Caco-2 (cell line): Measurements from ENCODE around the gene RAPGEF5. TPM values are rescaled to one million over a fixed set of nuclear protein-coding genes. Genes with fewer than 3 reads are reported as not detected.

ENCODE experiments used
- BruUV-seq: library from RNA; stranded (reverse); fragments of 400-500 nt; replicated peaks from 2 replicates; lab custom pipeline; 2021; lab: Mats Ljungman, UMichigan
- CTCF ChIA-PET: fragments of 300-600 bp; sonication (Branson Sonifier 250); formaldehyde crosslinking; loops from one replicate; lab custom pipeline; 2022; ENCODE audit warnings: antibody characterized with exemption; lab: Charles Lee
- POLR2A ChIA-PET: fragments of 300-600 bp; sonication (Branson Sonifier 250); formaldehyde crosslinking; loops from one replicate; lab custom pipeline; 2022; ENCODE audit warnings: antibody characterized with exemption; lab: Charles Lee
- DNase-seq, 2 experiments: peaks; one replicate each; pipeline versions ENCODE4 v3.0.0 to v3.0.0-alpha.2; 2020 to 2022
- H3K27me3 ChIP-seq: replicated peaks from 2 replicates; pipeline ENCODE4 v1.6.0; 2011; ENCODE audit warnings: low read length; ENCODE audit not compliant: control insufficient read depth, insufficient read depth
- H3K36me3 ChIP-seq: 2 replicates; pipeline ENCODE4 v1.5.1; 2011; ENCODE audit warnings: low read length; ENCODE audit not compliant: control insufficient read depth, insufficient read depth
- H3K4me1 ChIP-seq: fragments of 250-450 bp; sonication (Bioruptor Pico); 2 replicates; pipeline ENCODE4 v1.5.1; 2020; ENCODE audit warnings: mild to moderate bottlenecking
- H3K4me3 ChIP-seq: 2 replicates; pipeline ENCODE4 v1.5.1; 2011; ENCODE audit warnings: low read depth, mild to moderate bottlenecking, control low read depth, low read length
- H3K9me3 ChIP-seq: fragments of 250-450 bp; sonication (Bioruptor Pico); 2 replicates; pipeline ENCODE4 v1.5.1; 2020; ENCODE audit warnings: mild to moderate bottlenecking, moderate library complexity
- H3K27ac Mint-ChIP-seq: one replicate; pipeline ENCODE4 v1.8.0; 2022; ENCODE audit warnings: mixed read lengths; ENCODE audit not compliant: unreplicated experiment
- H3K27me3 Mint-ChIP-seq: one replicate; pipeline ENCODE4 v1.8.0; 2022; ENCODE audit warnings: mixed read lengths; ENCODE audit not compliant: insufficient read depth, unreplicated experiment
- H3K36me3 Mint-ChIP-seq: one replicate; pipeline ENCODE4 v1.8.0; 2022; ENCODE audit warnings: mild to moderate bottlenecking, mixed read lengths; ENCODE audit not compliant: insufficient read depth, unreplicated experiment
- H3K4me1 Mint-ChIP-seq: one replicate; pipeline ENCODE4 v1.8.0; 2022; ENCODE audit warnings: low read depth, mixed read lengths; ENCODE audit not compliant: unreplicated experiment
- H3K4me3 Mint-ChIP-seq: one replicate; pipeline ENCODE4 v1.8.0; 2022; ENCODE audit warnings: mild to moderate bottlenecking, moderate library complexity, mixed read lengths; ENCODE audit not compliant: unreplicated experiment
- H3K9me3 Mint-ChIP-seq: one replicate; pipeline ENCODE4 v1.8.0; 2022; ENCODE audit warnings: mixed read lengths; ENCODE audit not compliant: unreplicated experiment
- CTCF ChIP-seq, 2 experiments: fragments of 200-600 bp in 1 of 2; IDR thresholded peaks; 1 replicate in 1 of 2; 2 replicates in 1 of 2; pipeline versions ENCODE4 v1.5.1 to v1.8.0; 2011 to 2022; ENCODE audit warnings: antibody characterized with exemption in 1 of 2, control low read depth in 1 of 2, inconsistent platforms in 1 of 2, low read depth in 1 of 2, low read length in 1 of 2, mild to moderate bottlenecking in 1 of 2, moderate library complexity in 1 of 2; ENCODE audit not compliant: insufficient read depth in 1 of 2, severe bottlenecking in 1 of 2, unreplicated experiment in 1 of 2
- intact Hi-C: fragments of 100-400 bp; cut with micrococcal nuclease; formaldehyde crosslinking; loops from one replicate; pipeline ENCODE4 v1.10.0; 2022; ENCODE audit not compliant: unreplicated experiment
- total RNA-seq: library from RNA; stranded (reverse); gene quantifications from 2 replicates; pipeline ENCODE4 v1.2.3, GENCODE V29; 2022

Gene RAPGEF5
- total RNA-seq, 1 experiment from 2014 or later, result 16.9 TPM

GRCh38 chr7:22403344-22403743 is 46.4 kb upstream of the RAPGEF5 start:
- Mint-ChIP-seq H3K9me3 (no peaks in the 10 kb centered on the region), H3K4me1 (peaks cover 6% of the 10 kb centered on the region), H3K27ac (no peak overlapping the region), H3K27me3 (no peaks in the 10 kb centered on the region), H3K36me3 (peaks cover 6% of the 10 kb centered on the region), H3K4me3 (no peak overlapping the region)
- Histone ChIP-seq H3K27me3 (no peaks in the 10 kb centered on the region), H3K9me3 (no peaks in the 10 kb centered on the region), H3K36me3 (no peaks in the 10 kb centered on the region), H3K4me3 (no peak overlapping the region), H3K4me1 (no peaks in the 10 kb centered on the region)
- POLR2A ChIA-PET, result no interaction called here
- DNase-seq, result no peak
- CTCF ChIA-PET, result no interaction called here
- no peak for TF ChIP-seq CTCF (IDR thresholded peaks at IDR 0.05; ENCODE audit: insufficient read depth in 1 of 2, low read depth in 1 of 2, low read length in 1 of 2, severe bottlenecking in 1 of 2, unreplicated experiment in 1 of 2)
- intact Hi-C loops, result no loop called here
- BruUV-seq, result no TSS peak

- Mint-ChIP-seq H3K36me3 (peaks cover 6% of the 10 kb centered on the region), H3K4me3 (no peak overlapping the region), H3K27ac (no peak overlapping the region), H3K9me3 (no peaks in the 10 kb centered on the region), H3K27me3 (no peaks in the 10 kb centered on the region), H3K4me1 (peaks cover 6% of the 10 kb centered on the region)
- H3K36me3 ChIP-seq, result no peaks in the 10 kb centered on the region
- no peaks in the 10 kb centered on the region for H3K27me3 ChIP-seq
- BruUV-seq, result no TSS peak
- ChIA-PET POLR2A (no interaction called here), CTCF (no interaction called here)
- H3K9me3 ChIP-seq, result no peaks in the 10 kb centered on the region
- H3K4me3 ChIP-seq, result no peak overlapping the region
- no peaks in the 10 kb centered on the region for H3K4me1 ChIP-seq
- no peak for TF ChIP-seq CTCF (IDR thresholded peaks at IDR 0.05; ENCODE audit: insufficient read depth in 1 of 2, low read depth in 1 of 2, low read length in 1 of 2, severe bottlenecking in 1 of 2, unreplicated experiment in 1 of 2)
- DNase-seq, result no peak
- intact Hi-C loops, result no loop called here
These were observed 45.3 kb upstream of the RAPGEF5 start for GRCh38 chr7:22402250-22402649.

DNA sequence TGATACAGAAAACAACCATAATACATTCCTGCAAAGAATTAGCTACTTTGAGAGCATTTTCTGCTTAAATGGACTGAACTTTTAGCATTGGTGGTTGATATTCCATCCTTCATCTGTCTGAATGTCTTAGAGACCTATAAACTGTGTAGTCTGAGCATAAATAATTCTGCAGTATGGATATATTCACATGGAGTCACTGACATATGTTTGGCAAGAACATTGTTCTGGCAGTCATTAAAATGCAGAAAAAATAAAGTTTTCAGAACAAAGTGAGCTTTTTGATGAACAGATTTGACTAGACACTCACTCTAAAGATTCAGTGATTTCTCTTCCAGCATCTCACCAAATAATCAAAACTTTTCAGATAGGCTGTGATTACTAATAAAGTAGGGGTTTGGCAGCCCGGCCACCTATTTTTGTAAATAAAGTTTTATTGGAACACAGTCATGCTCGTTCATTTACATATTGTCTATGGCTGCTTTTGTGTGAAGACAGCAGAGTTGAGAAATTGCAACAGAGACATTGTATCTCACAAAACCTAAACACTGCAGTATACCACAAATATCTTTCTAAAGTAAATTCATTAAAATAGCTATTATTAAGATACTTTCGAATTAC is 44.1 kb upstream of the RAPGEF5 start:
- POLR2A ChIA-PET, result no interaction called here
- peaks cover 6% of the 10 kb centered on the region for H3K36me3 Mint-ChIP-seq

More for the DNA sequence above, 44.1 kb upstream of the RAPGEF5 start:
- no peak for TF ChIP-seq CTCF (IDR thresholded peaks at IDR 0.05; ENCODE audit: insufficient read depth in 1 of 2, low read depth in 1 of 2, low read length in 1 of 2, severe bottlenecking in 1 of 2, unreplicated experiment in 1 of 2)
- Mint-ChIP-seq H3K4me1 (peaks cover 6% of the 10 kb centered on the region), H3K4me3 (no peak overlapping the region), H3K27me3 (no peaks in the 10 kb centered on the region), H3K27ac (no peak overlapping the region), H3K9me3 (no peaks in the 10 kb centered on the region)
- Histone ChIP-seq H3K9me3 (no peaks in the 10 kb centered on the region), H3K27me3 (no peaks in the 10 kb centered on the region), H3K4me1 (no peaks in the 10 kb centered on the region), H3K36me3 (no peaks in the 10 kb centered on the region), H3K4me3 (no peak overlapping the region)
- no TSS peak for BruUV-seq
- DNase-seq, result no peak
- intact Hi-C loops, result no loop called here
- CTCF ChIA-PET, result no interaction called here
